Raji (cell line): Measurements from ENCODE around the gene ADD3.

Experiments used
- POLR2A ChIP-seq: IDR thresholded peaks from 2 replicates; pipeline ENCODE4 v1.6.1; 2011; ENCODE audit warnings: low read depth, low read length, control low read depth; ENCODE audit not compliant: insufficient read depth

Gene ADD3

GRCh38 chr10:109972372-109973001 is 35.3 kb upstream of the ADD3 start:
- no peak for TF ChIP-seq POLR2A

GRCh38 chr10:109973326-109973829 is 34.4 kb upstream of the ADD3 start:
- no peak for TF ChIP-seq POLR2A

- no peak for TF ChIP-seq POLR2A
Measured at GRCh38 chr10:109974504-109975191, 33.1 kb upstream of the ADD3 start.

- no peak for TF ChIP-seq POLR2A
Measured at GRCh38 chr10:109975244-109976190, 32.3 kb upstream of the ADD3 start.

- no peak for TF ChIP-seq POLR2A
Measured at GRCh38 chr10:109976681-109977080, 31.1 kb upstream of the ADD3 start.

GRCh38 chr10:109977382-109977806 is 30.4 kb upstream of the ADD3 start:
- TF ChIP-seq POLR2A: no peak

GRCh38 chr10:109978481-109978880 is 29.3 kb upstream of the ADD3 start:
- TF ChIP-seq POLR2A: no peak

- no peak for TF ChIP-seq POLR2A
Measured at GRCh38 chr10:109979215-109979614, 28.6 kb upstream of the ADD3 start.

GRCh38 chr10:109981650-109982049 is 26.1 kb upstream of the ADD3 start:
- TF ChIP-seq POLR2A: no peak

GRCh38 chr10:109982123-109982522 is 25.7 kb upstream of the ADD3 start:
- no peak for TF ChIP-seq POLR2A

GRCh38 chr10:109982812-109983211 is 25.0 kb upstream of the ADD3 start:
- TF ChIP-seq POLR2A: no peak

GRCh38 chr10:109984013-109984412 is 23.8 kb upstream of the ADD3 start:
- no peak for TF ChIP-seq POLR2A

GRCh38 chr10:109987452-109988211 is 20.2 kb upstream of the ADD3 start:
- TF ChIP-seq POLR2A: no peak

- TF ChIP-seq POLR2A: no peak
Measured at GRCh38 chr10:109988212-109988596, 19.6 kb upstream of the ADD3 start.
